ENCODE results near the gene ANAPC1.
"Not testable (repeated sequence)": the region's sequence is repeated elsewhere in the genome, so short reads cannot be mapped to it uniquely, and the experiment has no call there.

DNA sequence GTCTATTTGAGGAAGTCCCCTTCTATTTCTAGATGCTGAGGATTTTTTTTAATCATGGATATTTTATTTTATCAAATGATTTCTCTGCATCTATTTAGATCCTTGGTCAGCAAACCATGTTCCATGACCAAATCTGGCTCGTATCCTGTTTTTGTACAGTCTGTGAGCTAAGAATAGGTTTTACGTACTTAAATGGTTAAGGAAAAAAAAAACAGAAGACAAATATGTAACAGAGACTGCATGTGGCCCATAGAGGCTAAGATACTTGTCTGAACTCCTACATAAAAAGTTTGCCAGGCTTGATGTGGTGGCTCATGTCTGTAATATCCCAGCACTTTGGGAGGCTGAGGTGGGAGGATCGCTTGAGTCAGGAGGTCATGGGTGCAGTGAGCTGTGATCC, 31.4 kb downstream of the ANAPC1 start:
- TF ChIP-seq, protein P1, sequence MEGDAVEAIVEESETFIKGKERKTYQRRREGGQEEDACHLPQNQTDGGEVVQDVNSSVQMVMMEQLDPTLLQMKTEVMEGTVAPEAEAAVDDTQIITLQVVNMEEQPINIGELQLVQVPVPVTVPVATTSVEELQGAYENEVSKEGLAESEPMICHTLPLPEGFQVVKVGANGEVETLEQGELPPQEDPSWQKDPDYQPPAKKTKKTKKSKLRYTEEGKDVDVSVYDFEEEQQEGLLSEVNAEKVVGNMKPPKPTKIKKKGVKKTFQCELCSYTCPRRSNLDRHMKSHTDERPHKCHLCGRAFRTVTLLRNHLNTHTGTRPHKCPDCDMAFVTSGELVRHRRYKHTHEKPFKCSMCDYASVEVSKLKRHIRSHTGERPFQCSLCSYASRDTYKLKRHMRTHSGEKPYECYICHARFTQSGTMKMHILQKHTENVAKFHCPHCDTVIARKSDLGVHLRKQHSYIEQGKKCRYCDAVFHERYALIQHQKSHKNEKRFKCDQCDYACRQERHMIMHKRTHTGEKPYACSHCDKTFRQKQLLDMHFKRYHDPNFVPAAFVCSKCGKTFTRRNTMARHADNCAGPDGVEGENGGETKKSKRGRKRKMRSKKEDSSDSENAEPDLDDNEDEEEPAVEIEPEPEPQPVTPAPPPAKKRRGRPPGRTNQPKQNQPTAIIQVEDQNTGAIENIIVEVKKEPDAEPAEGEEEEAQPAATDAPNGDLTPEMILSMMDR (IDR thresholded peaks at IDR 0.05; ENCODE audit: low read length), result not testable (repeated sequence)
- TF ChIP-seq EZH2 (IDR thresholded peaks at IDR 0.05; ENCODE audit: borderline replicate concordance, low read length), result not testable (repeated sequence)
